Stimulated activated CD4-positive, alpha-beta T cell treated with anti-CD3 and anti-CD28 coated beads, Interleukin-15, amount 100 ng/mL, for 48 hours (primary cell): ENCODE results near the gene UXS1.
"Not testable (repeated sequence)": the region's sequence is repeated elsewhere in the genome, so short reads cannot be mapped to it uniquely, and the experiment has no call there.

Experiments
- DNase-seq, 2 donors: peaks; one replicate each; pipeline ENCODE4 v3.0.0-alpha.2; 2020; ENCODE audit warnings: low read depth in 2 of 2

The UXS1 gene

DNA sequence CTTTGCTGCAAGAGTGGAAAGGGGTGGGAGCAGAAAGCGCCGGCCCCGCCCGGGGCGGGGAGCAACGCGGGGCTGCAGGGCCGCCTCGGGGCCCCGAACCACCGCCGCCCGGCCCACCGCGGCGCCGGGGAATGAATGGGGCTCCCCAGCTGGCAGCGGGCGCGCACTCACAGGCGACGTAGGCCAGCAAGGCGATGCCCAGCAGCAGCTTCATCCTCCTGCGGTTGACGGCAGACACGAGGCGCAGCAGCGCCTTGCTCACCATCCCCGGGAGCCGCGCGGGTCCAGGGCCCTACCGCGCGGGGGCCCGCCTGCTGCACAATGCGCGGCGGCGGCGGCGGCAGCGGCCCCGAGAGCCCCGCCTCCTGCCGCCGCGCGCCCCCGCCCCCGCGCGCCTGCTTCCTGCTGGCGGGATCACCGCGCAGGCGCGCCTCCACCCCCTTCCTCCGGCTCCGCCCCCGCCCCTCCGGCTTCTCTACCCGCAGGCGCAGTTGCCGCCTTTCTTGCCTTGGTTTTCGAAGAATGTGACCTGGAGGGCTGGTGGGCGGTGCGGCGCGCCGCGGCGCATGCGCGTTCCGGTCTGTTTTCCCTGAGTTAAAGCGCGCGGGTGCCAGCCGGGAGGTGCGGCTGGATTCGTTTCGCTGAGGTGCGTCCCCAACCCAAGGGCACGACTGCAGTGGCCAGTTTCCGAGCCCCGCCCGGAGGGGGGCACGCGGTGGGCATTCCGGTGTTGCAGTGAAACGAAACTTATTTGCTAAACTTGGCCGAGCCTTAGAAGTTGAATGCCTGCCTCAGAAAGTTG, at the start of gene UXS1:
TSS of gene UXS1 (minus strand) at position 325 of the 802 bp plus-strand sequence. CDS start at position 265, 60 bp downstream.
- peak; percentile 96 to 97 for DNase-seq

DNA sequence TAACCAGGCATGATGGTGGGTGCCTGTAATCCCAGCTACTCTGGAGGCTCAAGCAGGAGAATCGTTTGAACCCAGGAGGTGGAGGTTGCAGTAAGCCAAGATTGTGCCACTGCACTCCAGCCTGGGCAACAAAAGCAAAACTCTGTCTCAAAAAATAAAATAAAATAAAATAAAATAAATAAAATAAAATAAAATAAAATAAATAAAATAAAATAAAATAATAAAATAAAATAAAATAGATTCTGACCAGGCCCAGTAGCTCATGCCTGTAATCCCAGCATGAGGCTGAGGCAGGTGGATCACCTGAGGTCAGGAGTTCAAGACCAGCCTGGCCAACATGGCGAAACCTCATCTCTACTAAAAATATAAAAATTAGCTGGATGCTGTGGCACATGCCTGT, 45.4 kb upstream of the UXS1 start:
- not testable (repeated sequence) for DNase-seq

DNA sequence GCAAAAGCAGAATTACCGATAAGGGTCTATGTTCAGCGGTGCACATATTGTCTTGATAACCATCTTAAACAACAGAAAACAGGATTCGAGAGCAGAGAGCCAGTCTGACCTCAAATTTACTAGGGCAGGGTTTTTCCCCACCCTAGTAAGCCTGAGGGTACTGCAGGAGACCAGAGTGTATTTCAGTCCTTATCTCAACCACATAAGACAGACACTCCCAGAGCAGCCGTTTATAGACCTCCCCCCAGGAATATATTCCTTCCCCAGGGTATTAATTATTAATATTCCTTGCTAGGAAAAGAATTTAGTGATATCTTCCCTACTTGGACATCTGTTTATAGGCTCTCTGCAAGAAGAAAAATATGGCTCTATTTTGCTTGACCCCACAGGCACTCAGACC, 41.3 kb upstream of the UXS1 start:
- DNase-seq: not testable (repeated sequence)

DNA sequence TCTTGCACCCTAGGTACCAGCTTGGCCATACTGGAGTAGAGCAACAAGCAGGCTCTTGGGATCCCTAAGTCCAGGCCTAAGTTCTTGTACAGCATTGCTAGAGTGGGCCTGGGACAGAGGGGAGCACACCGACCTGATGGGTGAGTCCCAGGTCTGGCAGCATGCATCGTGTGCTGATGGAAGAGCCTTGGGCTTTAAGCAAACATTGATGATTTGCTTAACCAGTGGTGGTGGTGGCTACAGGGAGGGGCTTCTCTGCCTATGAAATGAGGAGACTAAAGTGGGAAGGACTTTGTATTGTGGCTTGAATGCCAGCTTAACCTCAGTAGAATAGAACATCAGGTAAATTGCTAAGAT, 39.2 kb upstream of the UXS1 start:
- DNase-seq: no peak

DNA sequence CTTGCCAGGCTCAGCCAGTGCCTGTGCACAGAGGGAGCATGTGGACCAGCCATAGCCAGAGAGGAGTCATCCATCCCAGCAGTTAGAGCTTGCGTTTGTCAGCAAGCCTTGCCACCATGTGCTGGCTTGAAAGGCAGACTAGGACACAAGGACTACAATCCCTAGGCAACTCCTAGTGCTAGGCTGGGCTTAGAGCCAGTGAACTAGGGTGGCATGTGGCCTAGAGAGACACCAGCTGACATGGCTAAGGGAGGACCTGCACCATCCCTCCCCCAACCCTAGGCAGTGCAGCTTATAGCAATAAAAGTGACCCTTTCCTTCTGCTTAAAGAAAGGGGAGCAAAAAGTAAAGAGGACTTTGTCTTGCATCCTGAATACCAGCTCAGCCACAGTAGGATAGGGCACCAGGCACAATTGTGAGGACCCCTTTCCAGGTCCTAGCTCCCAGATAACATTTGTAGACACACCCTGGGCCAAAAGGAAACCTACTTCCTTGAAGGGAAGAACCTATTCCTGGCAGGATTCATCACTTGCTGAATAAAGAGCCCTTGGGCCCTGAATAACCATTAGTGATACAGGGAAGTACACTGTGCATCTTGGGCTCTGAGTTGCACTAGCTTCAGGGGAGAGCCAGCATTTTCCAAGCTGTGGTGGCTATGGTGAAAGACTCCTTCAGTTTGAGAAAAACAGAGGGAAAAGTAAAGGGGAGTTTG, 38.7 kb upstream of the UXS1 start:
- no peak for DNase-seq

DNA sequence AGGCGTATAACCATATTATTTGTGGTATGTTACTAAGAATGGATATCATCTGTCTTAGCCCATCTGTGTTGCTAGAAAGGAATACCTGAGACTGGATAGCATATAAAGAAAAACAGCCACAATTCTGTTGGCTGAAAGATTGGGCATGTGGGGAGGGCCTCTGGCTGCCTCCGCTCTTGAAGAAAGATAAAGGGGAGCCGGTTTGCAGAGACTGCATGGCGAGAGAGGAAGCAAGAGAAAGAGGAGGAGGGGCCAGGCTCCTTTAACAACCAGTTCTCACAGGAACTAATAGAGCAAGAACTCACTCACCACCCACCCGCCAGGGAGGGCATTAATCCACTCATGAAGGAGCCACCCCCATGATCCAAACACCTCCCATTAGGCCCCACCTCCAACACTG, 29.2 kb upstream of the UXS1 start:
- no peak for DNase-seq

DNA sequence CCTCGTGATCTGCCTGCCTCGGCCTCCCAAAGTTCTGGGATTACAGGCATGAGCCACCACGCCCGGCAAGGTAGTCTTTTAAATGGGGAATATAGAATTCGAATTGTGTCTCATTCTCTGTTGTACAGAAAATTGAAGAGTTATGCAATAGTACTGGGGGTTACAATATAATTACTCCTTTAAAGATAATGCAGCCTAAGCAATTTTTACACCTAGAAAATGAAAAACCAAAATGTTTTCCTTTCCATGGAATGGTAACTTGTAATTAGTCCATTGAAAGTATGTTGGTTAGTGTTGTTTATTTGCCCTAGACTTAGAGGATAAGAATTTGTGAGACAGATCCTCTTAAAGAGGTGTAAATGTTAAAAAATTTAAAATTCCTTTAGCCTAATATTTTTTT, 28.0 kb upstream of the UXS1 start:
- DNase-seq: not testable (repeated sequence)

DNA sequence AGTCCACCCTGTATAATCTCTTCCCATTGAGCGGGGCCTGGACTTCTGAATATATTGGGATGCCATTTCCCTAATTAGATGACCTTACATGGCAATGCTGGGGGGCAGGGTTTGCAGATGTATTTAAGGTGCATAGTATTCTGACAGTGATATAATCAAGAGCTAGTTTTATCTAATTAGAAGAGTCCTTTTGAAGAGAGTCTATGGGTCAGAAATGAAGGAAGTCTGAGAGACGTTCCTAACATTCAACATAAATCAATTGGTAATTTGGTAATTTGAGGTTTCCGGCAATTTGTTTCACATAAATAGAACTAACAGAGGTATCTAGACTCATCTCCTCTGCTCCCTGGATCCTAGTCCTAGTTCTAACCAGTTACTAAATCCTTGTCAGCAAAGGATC, 25.7 kb upstream of the UXS1 start:
- no peak for DNase-seq

DNA sequence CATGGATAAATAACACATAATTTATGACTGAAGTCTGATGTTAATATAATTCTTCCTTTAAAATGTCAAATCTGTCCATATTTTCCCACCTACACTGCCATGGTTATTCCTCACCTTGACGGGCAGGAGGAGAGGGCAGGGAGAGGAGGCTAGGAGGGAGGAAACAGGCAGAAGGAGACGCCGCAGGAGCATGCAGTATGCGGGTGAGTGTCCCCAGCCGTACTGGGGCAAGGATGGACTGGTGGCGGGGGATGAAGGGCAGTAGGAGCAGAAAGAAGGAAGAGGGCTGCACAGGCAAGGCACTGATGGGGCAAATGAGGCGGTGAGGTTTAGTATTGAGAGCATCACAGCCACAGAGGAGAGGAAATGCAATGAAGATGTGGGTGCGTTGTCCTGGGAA, 25.1 kb upstream of the UXS1 start:
- DNase-seq: not testable (repeated sequence)

DNA sequence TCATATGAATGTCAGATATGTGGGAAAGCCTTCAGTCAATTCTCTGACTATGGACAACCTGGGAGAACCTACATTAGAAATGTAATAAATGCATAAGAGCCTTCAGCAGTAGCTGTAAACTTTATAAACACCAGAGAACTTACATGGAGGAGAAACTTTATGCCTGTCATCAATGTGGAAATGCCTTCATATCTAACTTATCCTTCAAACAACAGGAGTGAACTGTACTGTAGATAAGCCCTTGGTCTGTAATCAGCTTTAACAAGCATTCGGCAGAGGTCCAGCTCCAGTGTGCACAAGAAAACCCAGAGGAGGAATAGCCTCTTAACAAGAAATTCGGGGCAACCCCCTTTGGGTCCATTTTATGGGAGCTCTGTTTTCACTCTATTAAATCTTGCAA, 14.8 kb upstream of the UXS1 start:
- DNase-seq: no peak

DNA sequence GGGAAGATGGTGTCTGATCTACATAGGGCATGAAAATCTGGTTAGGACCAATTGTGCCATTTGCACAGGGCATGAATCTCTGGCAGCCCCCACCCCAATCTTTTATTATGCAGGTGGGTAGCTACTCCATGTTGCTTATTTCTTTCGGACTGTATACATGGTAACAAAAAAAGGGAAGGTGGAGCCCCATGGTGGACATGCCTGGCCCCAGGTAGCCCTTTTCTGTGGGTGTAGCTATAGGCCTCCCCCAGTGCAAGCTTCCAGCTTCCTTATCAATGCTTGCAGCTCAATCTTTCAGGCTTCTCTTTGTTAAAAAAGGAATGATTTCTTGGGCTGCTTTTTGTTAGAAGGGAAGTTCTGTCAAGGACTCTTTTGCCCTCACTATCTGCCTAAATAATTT, 14.3 kb upstream of the UXS1 start:
- DNase-seq: no peak

DNA sequence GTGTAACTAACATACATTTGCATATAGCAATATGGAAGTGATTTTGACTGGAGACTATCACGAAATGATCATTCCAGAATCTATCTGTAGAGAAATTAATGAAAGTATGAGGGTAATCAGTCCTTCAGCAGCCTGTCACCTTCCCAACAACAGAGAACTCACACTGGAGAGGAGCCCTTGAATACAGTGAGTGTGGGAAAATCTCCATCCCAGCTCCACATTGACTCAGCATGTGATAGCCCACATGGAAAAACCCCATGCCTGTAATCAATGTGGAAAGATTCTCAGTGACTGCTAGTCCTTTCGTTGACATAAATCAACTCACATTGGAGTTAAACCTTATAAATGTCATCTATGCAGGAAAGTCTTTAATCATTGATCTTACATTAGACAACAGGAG, 13.1 kb upstream of the UXS1 start:
- no peak for DNase-seq

DNA sequence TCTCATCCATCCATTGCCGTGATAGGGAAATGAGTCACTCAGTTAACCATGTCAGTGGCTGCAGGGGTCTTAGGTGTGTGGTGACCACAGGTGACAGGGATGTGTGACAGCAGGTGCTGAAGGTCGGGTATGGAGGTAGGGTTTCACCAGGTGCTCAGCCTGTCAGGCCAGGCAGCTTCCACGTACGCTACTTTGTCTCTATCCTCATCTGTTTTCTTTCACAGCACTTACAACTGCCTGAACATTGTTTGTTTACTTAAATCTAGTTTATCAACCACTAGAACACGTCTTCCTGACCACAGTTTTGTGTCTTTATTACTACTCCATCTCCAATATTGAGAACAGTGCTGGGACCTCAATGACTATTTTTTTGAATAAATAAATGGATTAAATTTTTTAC, 11.4 kb upstream of the UXS1 start:
- DNase-seq: no peak

DNA sequence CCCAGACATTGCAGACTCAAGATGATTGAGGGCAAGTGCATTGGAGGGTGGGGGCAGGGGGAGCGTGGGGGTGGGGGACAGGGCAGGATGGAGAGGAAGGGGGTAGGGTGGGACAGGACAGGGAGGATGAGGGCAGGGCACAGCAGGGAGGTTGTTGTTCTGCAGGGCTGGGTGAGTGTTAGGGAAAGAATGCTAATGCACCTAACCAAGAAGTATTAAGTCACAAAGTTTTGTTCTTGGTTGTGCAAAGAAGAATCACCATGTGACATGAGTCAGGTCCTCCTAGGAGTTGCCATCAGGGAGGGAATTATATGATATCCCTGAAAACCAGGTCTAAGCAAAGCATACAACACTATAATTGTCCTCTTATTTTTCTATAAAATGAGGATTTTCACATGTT, 10.4 kb upstream of the UXS1 start:
- DNase-seq: not testable (repeated sequence)

DNA sequence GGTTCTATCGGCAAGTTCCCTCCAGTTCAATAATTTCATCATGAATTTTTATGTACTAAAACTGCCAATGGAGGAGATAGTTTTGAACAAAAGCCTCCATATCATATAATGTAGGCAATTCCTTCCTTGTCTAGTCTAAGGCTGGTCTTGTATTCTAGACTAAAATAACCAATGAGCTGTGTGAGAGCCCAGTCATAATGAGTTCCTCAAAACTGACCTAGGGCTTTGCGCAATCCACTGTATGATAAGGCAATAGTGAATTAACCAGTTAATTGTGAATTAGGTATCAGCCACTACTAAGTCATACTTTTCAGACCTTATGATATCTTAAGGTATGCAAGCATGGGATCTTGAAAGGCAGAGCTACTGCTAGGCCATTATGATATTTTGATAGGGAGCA, 7.6 kb upstream of the UXS1 start:
- DNase-seq: no peak

DNA sequence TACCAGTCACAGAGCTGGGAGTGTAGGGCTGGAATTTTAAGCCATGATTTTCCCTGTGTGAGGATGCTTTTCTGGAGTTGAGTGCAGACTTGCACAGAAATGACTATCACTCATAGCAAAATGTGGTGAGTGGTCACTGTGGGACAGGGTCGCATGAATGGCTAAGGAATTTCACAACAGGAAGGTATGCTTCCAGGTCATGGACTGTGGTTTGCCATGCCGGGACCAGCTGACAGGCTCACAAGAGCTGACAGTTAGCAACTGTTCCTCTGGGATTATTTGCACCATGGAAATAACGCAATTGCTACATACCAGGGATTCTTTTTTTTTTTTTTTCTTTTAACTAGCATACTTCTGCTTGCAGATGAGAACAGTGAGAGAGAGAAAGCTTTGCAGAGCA, 3.8 kb upstream of the UXS1 start:
- no peak for DNase-seq

DNA sequence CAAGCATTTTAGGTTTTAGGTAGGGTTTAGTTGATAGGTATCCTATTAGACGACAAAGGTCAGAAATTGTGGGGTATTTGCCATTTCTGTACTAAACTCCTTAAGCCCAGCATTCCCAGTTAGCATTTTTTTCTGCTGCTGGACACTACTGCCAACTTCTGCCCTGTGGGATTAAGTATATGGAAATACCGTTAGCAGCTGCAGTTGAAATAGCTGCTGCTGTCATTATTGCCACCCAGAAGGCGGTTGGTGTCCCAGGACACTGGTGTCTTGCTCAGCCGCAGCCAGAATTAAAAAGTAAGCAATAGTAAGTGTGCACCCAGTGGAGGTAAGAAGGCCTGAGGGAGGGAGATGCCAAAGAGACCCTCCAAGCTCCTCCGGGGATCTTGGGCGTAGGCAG, 1.9 kb upstream of the UXS1 start:
- no peak for DNase-seq

DNA sequence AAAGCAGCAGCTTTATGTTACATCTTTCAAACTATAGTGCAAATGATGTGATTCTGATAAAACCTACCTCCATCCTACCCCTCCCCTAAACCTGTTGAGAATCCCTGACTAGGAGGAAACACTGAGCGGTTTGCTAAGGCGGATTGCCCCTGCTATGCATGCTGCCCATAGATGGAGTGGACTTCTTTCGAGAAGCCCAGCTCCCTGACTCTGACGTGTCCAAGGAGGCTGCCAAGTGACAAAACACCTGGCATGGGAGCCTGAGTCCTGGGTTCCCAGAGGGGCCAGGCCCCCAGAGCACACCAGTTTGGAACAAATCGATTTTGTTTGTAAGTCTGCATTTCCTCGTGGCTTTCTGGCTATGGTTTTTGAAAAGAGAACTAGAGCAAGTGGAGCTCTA, 1.4 kb upstream of the UXS1 start:
- DNase-seq: no peak

DNA sequence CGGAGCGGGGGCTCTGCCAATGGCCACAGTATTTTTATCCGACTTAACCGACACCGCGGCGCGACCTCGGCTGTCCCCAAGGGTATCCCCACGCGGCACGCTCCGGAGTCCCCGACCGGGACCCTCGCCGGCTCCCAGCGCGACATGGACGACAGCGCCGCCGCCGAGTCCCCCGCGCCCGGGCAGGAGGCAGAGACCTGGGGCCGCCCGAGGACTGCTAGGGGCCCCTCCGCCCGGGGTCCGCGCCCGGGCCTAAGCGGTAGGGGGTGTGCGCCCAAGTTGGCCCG, 468 bp downstream of the UXS1 start:
- DNase-seq: no peak

DNA sequence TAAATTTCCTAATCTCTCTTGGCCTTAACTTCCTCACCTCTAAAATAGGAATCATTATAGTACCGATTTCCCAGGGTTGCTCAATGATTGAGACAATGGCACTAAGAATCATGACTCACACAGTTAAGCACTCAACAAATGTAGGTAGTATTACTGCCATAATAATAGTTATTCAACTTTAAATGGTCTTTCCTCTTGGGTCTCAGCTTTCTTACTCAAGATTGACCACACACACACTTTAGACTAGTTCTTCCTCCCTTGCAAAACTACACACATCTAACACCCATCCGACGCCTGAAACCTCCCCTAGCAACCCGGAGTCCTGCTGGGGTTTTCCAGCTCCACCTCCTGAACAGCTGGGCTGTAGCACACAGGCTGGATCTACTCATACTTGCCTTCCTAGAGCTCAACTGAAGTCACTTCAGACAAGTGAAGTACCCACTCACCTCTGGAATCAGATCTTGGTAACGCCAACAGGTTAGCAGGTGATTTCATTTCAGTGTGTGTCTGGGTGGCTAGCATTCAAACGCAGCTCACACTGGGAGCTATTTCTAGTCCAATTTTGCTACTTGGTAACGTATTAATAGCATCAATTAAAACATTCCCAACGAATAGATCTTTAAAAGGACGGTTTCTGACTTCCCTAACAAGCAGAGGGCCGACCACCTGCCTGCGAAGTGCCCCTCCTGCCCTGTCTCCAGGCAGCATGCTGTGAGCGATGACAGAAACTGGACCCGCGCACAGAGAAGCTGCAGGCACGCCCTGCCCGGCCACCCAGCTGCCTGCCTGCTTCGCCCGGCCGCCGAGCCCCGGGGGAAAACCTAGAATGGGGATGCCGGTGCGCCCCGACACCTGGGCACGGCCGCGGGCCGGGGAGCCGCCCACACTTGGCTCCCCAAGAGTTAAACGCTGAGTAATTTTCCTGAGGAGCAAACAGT, 1.1 kb downstream of the UXS1 start:
- DNase-seq: peak; percentile 37 to 55

DNA sequence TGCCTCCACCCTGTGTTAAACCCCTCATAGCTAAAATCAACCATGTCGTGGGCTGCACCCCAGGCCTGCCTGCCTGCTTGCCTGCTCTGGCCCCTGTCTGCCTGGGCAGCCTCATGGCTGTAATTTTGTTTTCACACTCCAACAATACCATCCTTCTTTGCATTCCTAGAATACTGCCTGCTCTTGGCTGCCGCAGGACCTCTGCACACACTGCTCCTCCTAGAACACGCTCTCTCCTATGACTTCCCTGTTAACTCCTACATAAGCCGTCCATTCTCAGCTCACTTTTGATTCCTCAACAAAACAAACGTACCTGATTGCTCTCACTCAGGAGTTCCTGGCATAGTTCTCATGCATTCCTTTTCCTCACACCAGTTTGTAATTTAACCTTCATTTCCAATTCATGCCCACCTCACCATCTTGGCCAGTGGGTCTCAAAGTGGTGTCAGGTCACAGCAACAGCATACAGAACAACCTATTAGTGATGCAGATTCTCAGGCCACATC, 2.5 kb downstream of the UXS1 start:
- no peak for DNase-seq

DNA sequence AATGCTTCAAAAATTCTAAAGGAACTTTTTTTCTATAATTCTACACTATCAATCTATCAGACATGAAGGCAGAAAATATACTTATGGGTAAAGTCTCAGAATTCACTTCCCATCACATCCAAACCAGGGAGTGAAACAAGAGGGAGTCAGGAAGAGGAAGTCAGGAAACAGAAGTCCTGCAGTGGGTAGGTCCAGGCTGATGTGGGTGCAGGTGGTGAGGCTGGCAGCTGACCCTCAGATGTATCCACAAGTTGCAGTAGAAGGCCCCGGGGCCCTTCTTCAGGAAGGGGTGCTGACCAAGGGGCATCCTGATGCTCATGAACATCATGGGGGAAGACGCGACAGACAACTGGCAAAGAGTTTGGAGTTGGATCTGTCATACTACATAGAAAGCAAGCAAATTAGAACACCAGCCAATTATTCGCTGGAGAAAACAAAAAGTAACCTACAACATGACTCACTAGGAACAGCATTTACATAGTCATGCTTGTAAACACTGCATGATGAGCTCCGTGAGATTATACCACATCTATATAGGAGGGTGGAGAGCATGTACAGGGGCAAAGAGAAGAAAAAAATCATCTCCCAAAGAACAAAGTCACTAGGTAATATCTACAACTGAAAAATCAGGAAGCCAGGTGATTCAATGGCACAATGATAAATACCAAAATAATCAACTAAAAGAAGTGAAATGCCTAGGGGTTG, 4.2 kb downstream of the UXS1 start:
- DNase-seq: no peak
